MM.1S (cell line): Measurements from ENCODE around the gene NTMT1.

Source experiments
- DNase-seq: peaks from one replicate; pipeline ENCODE4 v3.0.0-alpha.2; 2015
- H2AFZ ChIP-seq: fragments of 300-600 bp; sonication (generic); 2 replicates; pipeline ENCODE4 v1.6.0; 2016; ENCODE audit warnings: antibody characterized with exemption, low read length
- H3F3A ChIP-seq: fragments of 300-600 bp; sonication (generic); 2 replicates; pipeline ENCODE4 v1.6.1; 2016; ENCODE audit warnings: mild to moderate bottlenecking, antibody characterized with exemption, low read length, moderate library complexity, mixed read lengths; ENCODE audit not compliant: insufficient read depth
- H3K27ac ChIP-seq: fragments of 300-600 bp; sonication (generic); 2 replicates; pipeline ENCODE4 v1.5.1; 2016; ENCODE audit warnings: mild to moderate bottlenecking, low read length
- H3K27me3 ChIP-seq: fragments of 300-600 bp; sonication (generic); replicated peaks from 2 replicates; pipeline ENCODE4 v1.6.0; 2016; ENCODE audit warnings: low read length; ENCODE audit not compliant: insufficient read depth
- H3K36me3 ChIP-seq: fragments of 300-600 bp; sonication (generic); replicated peaks from 2 replicates; pipeline ENCODE4 v1.6.1; 2016; ENCODE audit warnings: mild to moderate bottlenecking, low read length, mixed read lengths; ENCODE audit not compliant: insufficient read depth
- H3K4me1 ChIP-seq: fragments of 300-600 bp; sonication (generic); 2 replicates; pipeline ENCODE4 v1.6.1; 2016; ENCODE audit warnings: low read length, mixed read lengths
- H3K4me2 ChIP-seq: fragments of 300-600 bp; sonication (generic); 2 replicates; pipeline ENCODE4 v1.6.0; 2016; ENCODE audit warnings: low read depth, low read length
- H3K4me3 ChIP-seq: fragments of 300-600 bp; sonication (generic); 2 replicates; pipeline ENCODE4 v1.5.1; 2016; ENCODE audit warnings: low read length, mixed read lengths
- H3K79me2 ChIP-seq: fragments of 300-600 bp; sonication (generic); 2 replicates; pipeline ENCODE4 v1.6.1; 2016; ENCODE audit warnings: mixed run types, low read length, mixed read lengths
- H3K9ac ChIP-seq: fragments of 300-600 bp; sonication (generic); 2 replicates; pipeline ENCODE4 v1.6.1; 2016; ENCODE audit warnings: low read length, mixed read lengths
- H3K9me2 ChIP-seq: fragments of 300-600 bp; sonication (generic); replicated peaks from 2 replicates; pipeline ENCODE4 v1.6.1; 2016; ENCODE audit warnings: mild to moderate bottlenecking, low read length, mixed read lengths; ENCODE audit not compliant: insufficient read depth
- H3K9me3 ChIP-seq: fragments of 300-600 bp; sonication (generic); replicated peaks from 2 replicates; pipeline ENCODE4 v1.6.1; 2016; ENCODE audit warnings: mild to moderate bottlenecking, low read length, mixed read lengths; ENCODE audit not compliant: insufficient read depth
- H4K20me1 ChIP-seq: fragments of 300-600 bp; sonication (generic); 2 replicates; pipeline ENCODE4 v1.6.1; 2016; ENCODE audit warnings: mild to moderate bottlenecking, low read length, moderate library complexity, mixed read lengths; ENCODE audit not compliant: insufficient read depth
- CTCF ChIP-seq: fragments of 300-600 bp; sonication (generic); IDR thresholded peaks from 2 replicates; pipeline ENCODE4 v1.5.1; 2016; ENCODE audit warnings: antibody characterized with exemption, low read length, mixed read lengths
- EZH2 ChIP-seq: fragments of 300-600 bp; sonication (generic); optimal IDR thresholded peaks from 2 replicates; pipeline ENCODE3; 2017; ENCODE audit warnings: low read depth, mild to moderate bottlenecking, antibody characterized with exemption, low read length, mixed read lengths
- EZH2phosphoT487 ChIP-seq: fragments of 300-600 bp; sonication (generic); IDR thresholded peaks from 2 replicates; pipeline ENCODE4 v1.6.1; 2018; ENCODE audit warnings: antibody characterized with exemption, low read length

The NTMT1 gene

DNA sequence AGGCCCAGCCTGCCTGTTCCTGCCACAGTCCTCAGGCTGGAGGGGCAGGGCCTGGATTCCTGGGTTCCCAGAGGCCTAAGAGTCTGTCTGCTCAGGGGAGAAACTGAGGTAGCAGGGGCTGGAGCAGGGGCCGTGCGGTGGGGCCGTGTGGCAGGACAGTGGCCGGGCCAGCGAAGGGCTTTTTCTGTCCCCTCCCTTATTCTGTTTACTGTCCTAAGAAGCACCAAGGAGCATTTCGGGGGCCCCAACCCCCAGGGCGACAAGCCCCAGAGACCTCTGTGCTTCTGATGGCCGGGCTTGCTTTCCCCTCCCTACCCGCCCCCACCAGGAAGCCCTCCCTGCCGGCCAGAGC lies 22.8 kb downstream of the NTMT1 start:
- Histone ChIP-seq H3F3A (no peaks in the 10 kb centered on the region), H3K27me3 (peaks cover 86% of the 10 kb centered on the region), H3K79me2 (no peaks in the 10 kb centered on the region), H3K9me2 (no peaks in the 10 kb centered on the region), H3K4me1 (no peaks in the 10 kb centered on the region), H3K9me3 (no peaks in the 10 kb centered on the region), H3K27ac (no peak overlapping the region), H3K9ac (no peak overlapping the region), H4K20me1 (no peaks in the 10 kb centered on the region), H2AFZ (no peak overlapping the region), H3K4me3 (no peak overlapping the region), H3K36me3 (no peaks in the 10 kb centered on the region), H3K4me2 (no peak overlapping the region)
- no peak for DNase-seq
- TF ChIP-seq CTCF (no peak), EZH2 (no peak), EZH2phosphoT487 (no peak)

DNA sequence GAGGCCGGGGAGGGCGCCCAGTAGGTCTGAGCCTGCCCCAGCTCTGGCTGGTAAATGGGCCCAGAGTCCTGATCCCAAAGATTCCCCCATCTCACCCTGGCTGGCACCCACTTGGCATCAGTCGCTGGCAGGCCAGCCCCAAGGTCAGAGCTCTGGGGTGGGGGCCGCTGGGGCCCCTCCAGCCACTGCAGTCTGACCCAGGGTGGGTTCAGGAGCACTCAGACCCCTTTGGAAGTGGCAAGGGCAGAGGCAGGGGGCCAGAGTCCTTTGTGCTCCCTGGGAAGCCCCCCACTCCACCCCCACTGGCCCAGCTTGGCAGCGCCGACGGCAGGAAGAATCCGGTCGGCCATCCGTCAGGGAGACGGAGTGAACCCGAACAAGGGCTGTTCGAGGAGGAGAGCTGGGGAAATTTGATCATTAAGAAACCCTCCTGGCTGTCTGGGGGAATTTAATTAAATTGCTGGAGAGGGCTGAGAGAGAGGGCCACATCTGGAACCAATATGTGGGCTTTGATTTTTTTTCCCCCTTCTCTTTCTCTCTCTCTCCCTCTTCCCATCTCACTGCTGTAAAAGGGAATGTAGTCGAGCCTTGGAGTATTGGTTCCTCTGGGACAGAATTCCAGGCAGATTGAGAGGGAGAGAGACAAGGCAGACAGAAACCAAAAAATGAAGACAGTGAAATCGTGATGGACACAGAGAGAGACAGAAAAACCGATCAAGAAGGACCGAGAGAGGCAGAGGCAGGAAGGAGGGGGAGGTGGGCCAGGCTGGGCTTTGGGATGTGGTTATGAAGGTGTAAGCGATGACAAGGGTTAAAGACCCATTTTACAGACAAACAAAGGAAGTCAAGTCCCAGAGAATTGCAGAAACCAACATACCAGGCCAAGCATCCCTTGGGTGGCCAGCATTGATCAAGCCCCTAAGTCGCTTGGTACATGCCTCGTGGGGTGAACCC lies 24.0 kb downstream of the NTMT1 start:
- no peaks in the 10 kb centered on the region for H4K20me1 ChIP-seq
- H3K27me3 ChIP-seq = peaks cover 87% of the 10 kb centered on the region
- H3K4me2 ChIP-seq = no peak overlapping the region
- no peak for TF ChIP-seq CTCF
- no peak for TF ChIP-seq EZH2phosphoT487
- no peak for TF ChIP-seq EZH2
- H3K4me3 ChIP-seq = no peak overlapping the region
- H3K36me3 ChIP-seq = no peaks in the 10 kb centered on the region
- no peak for DNase-seq
- no peaks in the 10 kb centered on the region for H3K9me3 ChIP-seq
- H3K79me2 ChIP-seq = no peaks in the 10 kb centered on the region
- H3K27ac ChIP-seq = no peak overlapping the region
- no peak overlapping the region for H2AFZ ChIP-seq
- H3K9me2 ChIP-seq = no peaks in the 10 kb centered on the region
- H3F3A ChIP-seq = no peaks in the 10 kb centered on the region
- H3K4me1 ChIP-seq = no peaks in the 10 kb centered on the region
- no peak overlapping the region for H3K9ac ChIP-seq

DNA sequence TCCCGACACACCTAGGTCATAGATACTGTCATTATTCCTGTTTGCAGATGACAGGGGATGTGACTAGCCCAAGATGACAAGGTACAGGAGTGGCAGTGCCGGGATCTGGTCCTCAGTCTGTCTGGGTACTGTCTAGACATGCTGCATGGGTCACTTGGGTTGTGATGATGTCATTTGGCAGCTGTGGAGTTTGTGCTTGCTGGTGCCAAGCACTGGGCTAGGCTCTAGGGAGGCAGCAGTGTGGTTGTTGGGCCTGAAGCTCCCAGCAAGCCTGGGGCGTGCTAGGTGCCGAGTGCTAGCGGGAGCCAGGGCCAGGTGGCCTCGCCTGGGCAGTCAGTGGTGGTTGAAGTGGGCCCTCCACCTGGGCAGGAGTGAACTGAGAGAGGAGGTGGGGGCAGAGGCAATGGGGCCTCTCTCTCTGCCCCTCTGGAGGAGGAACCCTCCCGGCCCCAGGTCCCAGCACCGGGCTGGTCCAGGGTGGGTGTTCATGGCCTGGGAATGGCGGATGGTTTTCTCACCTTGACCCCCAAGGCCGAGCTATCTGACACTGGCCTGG lies 24.8 kb downstream of the NTMT1 start:
- Histone ChIP-seq H2AFZ (no peak overlapping the region), H3K4me1 (0 out of 2 replicates have a peak, but pooled peaks cover 2% of the 10 kb centered on the region), H4K20me1 (no peaks in the 10 kb centered on the region), H3K27me3 (peaks cover 87% of the 10 kb centered on the region), H3K9me2 (no peaks in the 10 kb centered on the region), H3K9ac (no peak overlapping the region), H3K4me3 (no peak overlapping the region), H3F3A (no peaks in the 10 kb centered on the region), H3K4me2 (no peak overlapping the region), H3K79me2 (no peaks in the 10 kb centered on the region), H3K9me3 (no peaks in the 10 kb centered on the region), H3K36me3 (no peaks in the 10 kb centered on the region), H3K27ac (no peak overlapping the region)
- no peak for DNase-seq
- TF ChIP-seq EZH2 (no peak), CTCF (no peak)
